GM18498 (cell line): ENCODE data around the gene RHBG.
"Not testable (repeated sequence)": the region's sequence is repeated elsewhere in the genome, so short reads cannot be mapped to it uniquely, and the experiment has no call there.

Source experiments
- ATAC-seq: cut with Tn5 transposase; IDR thresholded peaks from one replicate; pipeline ENCODE4 v1.9.1; 2021; ENCODE audit warnings: mild to moderate bottlenecking, moderate library complexity; ENCODE audit not compliant: unreplicated experiment

Gene RHBG, protein sequence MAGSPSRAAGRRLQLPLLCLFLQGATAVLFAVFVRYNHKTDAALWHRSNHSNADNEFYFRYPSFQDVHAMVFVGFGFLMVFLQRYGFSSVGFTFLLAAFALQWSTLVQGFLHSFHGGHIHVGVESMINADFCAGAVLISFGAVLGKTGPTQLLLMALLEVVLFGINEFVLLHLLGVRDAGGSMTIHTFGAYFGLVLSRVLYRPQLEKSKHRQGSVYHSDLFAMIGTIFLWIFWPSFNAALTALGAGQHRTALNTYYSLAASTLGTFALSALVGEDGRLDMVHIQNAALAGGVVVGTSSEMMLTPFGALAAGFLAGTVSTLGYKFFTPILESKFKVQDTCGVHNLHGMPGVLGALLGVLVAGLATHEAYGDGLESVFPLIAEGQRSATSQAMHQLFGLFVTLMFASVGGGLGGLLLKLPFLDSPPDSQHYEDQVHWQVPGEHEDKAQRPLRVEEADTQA

DNA sequence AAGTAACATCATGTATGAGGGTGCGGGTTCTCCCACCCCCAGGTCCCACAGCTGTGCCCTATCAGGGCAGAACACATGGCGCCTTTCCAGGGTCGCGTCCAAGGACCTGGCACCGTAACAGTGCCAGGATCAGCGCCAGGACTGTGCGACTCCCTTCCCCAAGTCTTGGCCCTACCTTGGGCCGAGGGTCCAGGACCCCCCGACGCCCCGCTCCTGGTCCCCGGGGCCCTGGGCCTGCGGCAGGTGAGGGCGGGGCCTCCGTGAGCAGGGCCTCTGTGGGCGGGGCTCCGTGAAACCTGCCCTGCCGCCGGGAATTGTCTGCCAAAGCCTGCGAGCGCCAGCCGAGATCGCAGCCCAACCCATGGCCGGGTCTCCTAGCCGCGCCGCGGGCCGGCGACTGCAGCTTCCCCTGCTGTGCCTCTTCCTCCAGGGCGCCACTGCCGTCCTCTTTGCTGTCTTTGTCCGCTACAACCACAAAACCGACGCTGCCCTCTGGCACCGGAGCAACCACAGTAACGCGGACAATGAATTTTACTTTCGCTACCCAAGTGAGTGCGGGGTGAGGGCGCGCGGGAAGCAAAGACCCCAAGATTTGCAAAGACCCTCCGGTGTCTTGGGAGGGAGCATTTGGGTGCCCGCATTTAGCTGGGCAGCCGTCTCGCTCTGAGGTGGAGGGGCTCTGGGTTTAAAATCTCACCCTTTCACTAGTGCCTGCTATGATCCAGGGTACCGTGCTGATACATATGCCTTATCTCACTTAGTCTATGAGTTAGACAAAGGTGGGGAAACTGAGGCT, at the start of gene RHBG:
RHBG (plus strand) TSS at position 323 of the 796 bp plus-strand sequence; CDS start at position 362, 39 bp downstream.
- ATAC-seq: no peak

DNA sequence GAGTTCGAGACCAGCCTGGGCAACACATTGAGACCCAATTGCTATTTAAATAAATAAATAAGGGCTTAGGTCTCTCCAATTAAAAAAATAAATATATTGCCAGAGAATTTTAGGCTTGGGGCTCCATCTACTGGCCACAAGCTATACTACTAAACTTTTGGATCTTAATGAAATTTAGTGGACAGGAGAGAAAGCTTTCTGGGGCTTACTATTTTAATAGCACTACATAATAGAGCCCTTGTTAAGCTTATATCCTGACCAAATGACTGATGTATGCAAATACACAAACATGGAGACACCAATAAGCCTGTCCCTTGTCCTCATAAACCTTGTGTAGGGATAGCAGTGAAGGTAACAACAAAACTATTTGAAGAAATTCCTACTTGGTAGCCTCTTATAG, 49.3 kb upstream of the RHBG start:
- no peak for ATAC-seq

DNA sequence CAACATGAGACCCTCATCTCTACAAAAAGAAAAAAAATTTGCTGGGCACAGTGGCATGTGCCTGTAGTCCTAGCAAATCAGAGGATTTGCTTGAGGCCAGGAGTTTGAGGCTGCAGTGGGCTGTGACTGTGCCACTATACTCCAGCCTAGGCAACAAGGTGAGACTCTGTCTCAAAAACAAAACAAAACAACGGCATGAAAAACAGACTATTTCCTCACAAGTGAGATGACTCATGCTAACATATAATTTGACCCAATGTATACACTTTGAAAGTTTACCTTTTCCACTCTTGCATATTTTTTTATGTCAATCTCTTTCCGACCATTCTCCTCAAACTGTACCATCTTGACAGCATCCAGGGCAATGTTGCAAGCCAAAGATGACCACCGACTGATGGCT, 48.5 kb upstream of the RHBG start:
- no peak for ATAC-seq

DNA sequence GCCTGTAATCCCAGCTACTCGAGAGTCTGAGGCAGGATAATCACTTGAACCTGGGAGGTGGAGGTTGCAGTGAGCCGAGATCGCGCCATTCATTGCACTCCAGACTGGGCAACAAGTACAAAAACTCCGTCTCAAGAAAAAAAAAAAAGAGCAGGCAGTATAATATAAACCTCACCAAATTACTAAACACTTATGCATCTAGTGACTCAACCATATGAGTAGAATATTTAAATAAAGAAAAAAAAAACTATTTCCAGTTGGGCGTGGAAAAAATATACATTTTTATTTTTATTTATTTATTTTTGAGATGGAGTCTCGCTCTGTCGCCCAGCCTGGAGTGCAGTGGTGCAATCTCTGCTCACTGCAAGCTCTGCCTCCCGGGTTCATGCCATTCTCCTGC, 45.8 kb upstream of the RHBG start:
- ATAC-seq: not testable (repeated sequence)

DNA sequence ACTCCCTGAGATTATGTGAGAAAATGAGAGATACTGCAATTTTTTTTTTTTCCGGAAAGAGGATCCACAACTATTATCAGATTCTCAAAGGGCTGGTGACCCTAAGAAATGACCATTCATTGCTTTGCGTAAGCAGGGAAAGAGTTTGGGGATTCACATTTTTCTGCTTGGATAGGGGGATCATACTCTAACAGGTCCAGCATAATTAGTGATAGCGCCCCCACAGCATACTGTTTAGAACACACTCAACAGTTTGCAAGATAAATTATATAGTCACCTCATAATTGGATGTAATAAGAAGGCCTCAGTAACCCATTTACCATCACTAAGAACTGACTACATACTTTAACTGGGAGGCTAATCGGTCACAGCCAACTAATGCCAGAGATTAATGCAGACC, 32.8 kb upstream of the RHBG start:
- no peak for ATAC-seq

DNA sequence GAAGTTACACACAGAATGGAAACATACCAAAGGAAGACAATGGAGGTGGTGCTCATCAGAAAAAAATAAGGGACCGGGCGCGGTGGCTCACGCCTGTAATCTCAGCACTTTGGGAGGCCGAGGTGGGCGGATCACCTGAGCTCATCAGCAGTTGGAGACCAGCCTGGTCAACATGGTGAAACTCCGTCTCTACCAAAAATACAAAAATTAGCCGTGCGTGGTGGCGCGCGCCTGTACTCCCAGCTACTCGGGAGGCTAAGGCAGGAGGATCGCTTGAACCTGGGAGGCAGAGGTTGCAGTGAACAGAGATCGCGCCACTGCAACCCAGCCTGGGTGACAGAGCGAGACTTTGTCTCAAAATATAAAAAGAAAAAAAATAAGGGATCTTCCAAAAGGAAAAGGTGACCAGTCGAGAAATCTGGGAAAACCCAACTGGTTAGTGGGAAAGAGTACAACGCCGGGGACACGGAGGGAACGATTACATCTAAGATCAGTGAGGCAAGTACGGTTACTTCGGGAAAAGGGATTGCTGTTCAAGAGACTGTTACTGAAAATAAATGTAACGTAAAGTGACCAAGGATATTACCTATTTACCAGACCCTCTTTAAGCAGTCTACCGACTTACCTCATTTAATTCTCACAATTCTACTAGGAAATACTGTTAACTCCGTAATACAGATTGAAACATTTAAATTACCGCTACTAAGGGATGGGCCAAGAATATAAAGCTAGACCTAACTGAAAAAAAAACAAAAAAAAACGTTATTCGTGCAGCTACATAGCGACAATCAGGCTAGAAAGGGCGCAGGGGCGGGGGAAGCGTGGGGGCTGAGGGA, 31.7 kb upstream of the RHBG start:
- ATAC-seq: no peak

DNA sequence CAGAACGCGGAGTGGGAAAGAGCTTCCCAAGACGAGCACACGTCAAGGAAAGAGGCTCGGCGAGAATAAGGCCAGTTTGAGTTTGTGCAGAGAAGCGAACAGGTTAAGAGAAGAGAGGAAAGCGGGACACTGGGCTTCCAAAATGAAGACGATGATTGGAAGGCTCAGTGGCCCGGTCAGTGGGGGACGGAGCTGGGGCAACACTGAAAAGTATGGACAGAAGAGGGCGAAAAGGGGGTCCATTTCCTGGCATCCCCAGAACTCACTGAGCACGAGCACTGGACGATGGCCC, 31.2 kb upstream of the RHBG start:
- ATAC-seq: no peak

DNA sequence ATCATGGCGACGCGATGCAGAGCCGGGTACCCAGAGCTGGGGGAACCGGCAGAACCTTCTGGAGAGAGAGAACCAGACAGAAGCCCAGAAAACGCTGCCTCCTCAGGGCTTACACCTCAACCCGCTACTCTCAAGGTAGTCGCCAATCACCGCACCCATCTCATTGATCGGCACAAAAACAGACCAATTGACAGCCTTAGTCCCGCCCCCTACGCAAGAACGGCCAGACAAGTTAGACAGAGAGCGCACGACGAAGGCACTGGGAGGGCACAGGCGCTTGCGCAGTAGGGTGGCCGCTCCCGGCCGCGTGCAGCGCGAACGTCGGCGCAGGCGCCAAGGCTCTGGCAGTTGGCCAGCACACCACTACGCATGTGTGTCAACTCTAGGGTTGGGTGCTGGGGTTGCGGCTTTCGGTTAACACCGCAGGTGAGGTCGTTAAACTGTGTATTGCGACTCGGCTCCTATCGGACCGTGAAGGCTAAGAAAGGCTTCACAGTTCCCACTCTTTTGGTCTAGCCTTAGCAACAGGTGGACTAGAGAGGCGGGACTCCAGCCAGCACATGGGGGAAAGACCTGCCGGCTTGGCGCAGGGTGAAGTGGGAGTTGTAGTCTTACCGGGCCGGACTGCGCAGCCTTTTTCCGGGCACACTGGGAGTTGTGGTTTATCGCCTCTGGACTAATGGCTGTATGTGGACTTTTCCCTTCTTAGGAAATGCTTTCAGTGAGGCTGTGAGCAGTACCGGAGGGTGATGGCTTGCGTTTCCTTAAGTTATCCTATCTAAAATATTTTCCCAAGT, 30.6 kb upstream of the RHBG start, which contains the start of the genes CCT3 and TSACC:
CCT3 (minus strand) TSS at position 113 of the 797 bp plus-strand sequence; CDS start at position 5, 108 bp downstream.
TSACC (plus strand) TSS at position 347 of the 797 bp plus-strand sequence. CDS start 1,232 bp downstream, outside the sequence.
- ATAC-seq: peak; percentile 94

DNA sequence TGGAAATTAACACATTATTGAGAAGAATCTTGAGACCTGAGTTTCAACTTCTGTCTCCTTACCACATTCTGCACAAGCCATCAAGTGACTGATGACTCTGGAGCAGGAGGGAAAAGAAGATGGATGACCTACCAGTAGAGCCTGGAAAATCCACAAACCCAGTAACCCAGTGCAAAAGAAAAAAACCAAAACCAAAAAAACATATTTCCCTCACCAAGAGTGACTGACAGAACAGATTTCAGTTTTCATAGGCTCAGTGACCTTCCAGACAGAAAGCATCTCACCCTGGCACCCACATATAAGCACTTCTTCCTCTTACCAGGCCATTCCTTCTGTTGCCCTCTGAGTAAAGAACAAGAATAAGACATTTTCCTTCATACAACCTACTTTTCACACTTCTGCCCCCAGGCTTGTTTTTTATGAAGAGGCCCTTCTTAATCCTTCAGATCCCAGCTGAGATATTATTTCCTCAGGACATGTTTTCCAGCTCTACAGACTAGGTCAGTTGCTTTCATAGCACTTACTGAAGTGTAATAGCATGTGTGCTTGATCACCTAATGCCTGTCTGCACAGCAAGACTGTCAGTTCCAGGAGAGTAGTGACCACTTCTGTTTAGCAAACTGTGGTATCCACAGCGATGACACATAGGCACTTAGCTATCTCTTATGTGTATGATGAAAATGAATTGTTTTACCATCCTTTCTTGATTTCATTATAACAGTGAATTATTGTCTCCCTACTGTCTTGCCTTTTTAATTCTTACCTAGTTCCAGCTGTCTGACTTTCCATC, 26.6 kb upstream of the RHBG start:
- ATAC-seq: no peak

DNA sequence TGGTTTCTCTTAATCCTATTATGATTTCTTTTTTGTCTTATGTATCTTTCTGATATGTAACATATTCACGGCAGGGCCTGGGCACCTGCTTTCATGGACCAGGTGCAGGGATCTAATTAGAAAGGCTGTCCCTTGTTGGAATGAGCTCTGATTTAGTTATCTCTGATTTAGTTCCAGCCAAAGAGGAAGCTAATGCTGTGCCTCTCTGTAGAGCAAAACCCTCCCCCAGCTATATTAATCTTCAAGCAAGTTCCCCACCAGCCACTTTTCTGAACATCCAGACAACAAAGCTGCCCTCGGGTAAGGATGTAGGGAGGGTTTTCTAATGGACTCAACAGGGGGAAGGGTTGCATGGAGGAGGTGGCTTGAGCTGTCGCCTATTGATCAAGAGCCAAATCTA, 24.6 kb upstream of the RHBG start:
- ATAC-seq: no peak

DNA sequence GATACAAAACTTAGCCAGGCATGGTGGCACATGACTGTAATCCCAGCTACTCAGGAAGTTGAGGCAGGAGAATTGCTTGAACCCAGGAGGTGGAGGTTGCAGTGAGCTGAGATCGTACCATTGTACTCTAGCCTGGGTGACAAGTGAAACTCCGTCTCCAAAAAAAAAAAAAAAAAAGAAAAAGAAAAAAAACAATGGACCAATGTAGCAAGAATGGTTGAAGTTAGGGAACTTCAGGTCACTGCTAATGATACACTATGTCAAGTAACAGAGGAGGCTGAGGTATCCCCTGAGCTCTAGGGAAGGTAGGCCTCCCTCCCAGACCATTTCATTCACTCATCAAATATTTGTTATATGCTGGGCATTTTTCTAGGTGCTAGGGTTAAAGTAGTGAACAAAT, 23.0 kb upstream of the RHBG start:
- not testable (repeated sequence) for ATAC-seq

DNA sequence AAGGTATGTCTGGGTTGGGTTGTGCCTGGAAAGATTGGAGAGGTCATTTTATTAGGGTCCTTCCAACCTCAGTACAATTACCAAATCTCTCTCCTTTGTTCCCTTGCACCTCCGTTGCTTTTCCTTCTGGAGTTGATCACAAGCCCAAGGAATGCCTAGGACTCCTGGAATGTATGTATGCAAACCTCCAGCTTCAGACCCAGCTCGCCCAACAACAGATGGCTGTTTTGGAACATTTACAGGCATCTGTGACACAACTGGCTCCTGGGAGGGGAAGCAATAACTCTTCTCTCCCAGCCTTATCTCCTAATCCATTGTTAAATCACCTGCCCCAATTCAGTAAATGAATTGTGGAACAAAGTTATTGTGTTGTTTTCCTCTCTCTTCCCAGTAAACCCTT, 22.4 kb upstream of the RHBG start:
- ATAC-seq: no peak

DNA sequence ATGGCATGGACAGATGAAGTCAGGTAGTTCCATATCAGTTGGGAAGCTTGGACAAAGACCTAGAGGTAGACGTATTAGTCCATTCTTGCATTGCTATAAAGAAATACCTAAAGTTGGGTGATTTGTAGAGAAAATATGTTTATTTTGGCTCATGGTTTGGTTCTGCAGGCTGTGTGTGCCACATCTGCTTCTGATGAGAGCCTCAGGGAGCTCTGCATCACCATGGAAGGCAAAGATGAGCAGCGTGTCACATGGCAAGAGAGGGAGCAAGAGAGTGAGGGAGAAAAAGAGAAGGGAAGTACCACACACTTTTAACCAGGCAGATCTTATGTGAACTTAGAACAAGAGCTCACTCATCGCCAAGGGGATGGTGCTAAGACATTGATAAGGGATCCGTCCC, 21.7 kb upstream of the RHBG start:
- ATAC-seq: no peak

DNA sequence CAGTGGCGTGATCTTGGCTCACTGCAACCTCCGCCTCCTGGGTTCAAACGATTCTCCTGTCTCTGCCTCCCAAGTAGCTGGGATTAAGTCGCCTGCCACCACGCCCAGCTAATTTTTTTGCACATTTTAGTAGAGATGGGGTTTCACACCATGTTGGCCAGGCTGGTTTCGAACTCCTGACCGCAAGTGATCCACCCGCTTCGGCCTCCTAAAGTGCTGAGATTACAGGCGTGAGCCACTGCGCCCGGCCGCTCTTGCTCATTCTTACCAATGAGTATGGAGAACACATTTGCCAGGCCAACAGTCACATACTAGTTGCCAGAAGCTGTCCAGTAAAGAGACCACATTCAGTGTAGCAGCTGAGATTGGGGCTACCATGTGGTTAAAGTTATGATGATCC, 16.5 kb upstream of the RHBG start:
- ATAC-seq: not testable (repeated sequence)

DNA sequence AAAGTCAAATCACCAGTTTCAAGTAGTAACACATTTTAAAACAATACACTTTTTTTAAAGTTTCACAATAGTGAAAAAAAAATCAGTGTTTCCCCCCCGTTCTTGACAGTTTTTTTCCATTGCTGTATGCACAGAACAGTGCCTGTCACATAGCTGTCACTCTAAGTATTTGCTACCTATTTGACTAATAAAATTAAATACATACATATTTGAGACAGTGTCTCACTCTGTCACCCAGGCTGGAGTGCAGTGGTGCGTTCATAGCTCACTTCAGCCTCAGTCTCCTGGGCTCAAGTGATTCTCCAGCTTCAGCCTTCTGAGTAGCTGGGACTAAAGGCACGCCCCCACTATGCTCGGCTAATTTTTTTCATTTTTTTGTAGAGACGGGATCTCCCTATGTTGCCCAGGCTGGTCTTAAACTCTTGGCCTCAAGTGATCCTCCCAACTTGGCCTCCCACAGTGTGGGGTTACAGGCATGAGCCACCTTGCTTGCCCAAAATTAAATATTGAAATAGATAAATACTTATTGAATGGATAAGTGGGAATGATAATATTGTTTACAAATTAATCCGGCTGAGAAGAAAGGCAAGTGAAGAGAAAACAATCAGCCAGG, 12.6 kb upstream of the RHBG start:
- no peak for ATAC-seq

DNA sequence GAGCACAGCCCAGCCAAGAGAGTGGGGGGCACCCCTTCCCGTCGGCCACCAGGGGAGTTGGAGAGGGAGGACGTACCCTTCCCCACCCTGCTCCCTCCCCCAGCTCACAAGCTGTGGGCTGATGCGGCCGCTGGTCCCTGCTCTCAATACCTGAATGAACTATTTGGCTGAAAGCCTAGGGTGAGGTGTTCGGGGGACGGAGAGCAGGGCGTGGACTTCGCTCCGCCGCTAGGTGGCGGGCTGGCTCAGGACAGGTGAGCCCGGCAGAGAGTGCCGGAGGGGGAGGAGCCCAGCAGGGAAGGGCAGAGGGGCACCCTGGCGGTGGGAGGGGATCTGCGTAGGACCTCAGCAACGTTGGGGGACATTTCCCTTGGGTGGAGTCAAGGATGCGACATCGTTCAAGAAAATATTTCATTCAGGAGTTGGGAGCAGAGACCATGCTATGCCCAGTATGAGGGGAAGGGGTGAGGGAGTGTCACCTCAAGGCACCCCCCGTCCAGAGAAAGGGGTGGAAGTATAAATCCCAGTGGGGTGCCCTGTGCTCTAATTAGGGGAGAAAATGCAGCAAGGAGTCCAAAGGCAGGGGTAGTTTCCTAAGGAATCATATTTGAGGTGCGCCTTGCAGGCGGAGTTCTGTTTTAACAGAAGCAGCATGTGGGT, 12.0 kb upstream of the RHBG start:
- ATAC-seq: no peak

DNA sequence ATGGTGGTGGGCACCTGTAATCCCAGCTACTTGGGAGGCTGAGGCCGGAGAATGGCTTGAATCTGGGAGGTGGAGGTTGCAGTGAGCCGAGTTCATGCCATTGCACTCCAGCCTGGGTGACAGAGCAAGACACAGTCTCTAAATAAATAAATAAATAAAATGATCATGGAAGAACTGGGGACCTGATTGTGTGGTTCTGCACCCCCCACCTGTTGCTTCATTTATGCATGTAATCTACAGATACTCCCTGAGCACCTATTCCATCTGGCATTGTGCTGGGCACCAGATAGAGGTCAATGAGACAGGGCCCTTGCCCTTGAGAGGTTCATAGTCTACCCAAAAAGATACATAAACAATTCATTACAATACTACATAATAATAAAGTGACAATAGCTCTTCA, 11.0 kb upstream of the RHBG start:
- ATAC-seq: no peak

DNA sequence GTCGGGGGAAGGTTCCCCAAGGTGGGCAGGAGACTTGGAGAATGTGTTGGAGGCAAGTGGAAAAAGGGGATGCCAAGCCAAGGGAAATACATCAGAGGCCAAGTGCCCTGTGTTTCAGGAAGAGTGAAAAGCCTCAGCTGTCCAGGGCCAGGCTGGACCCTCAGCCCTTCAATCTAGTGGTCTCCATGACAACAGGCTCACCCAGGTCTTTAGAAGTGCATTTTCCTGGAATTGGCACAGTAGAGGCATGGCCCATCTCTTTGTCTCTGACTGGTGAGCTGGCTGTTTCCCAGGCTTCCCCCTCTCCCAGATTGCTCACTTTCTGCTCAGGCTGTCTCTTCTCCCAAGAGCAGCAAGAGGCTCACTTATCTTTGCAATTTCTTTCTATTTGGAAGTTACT, 10.4 kb upstream of the RHBG start:
- no peak for ATAC-seq

DNA sequence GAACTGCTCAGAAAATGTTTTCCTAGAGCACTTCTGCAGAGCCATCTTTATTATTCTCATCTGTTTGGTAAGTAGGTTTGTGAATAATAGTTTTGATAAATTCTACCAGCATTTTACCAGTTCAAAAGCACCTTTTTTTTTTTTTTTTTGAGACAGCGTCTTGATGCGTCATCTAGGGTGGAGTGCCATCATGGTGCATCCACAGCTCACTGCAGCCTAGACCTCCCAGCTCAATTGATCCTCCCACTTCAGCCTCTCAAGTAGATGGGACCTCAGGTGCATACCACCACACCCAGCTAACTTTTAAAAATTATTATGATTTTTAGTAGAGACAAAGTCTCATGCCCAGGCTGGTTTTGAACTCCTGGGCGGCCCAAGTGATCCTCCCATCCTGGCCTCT, 9.8 kb upstream of the RHBG start:
- no peak for ATAC-seq
